ENCODE measurements around the gene DPH7. TPM values are rescaled to one million over a fixed set of nuclear protein-coding genes. Genes with fewer than 3 reads are reported as not detected.
"Not testable (repeated sequence)": the region's sequence is repeated elsewhere in the genome, so short reads cannot be mapped to it uniquely, and the experiment has no call there.

Gene DPH7
- polyA plus RNA-seq, 2 donors: 20.5 to 36.0 TPM

GRCh38 chr9:137570566-137570965 is 8.2 kb downstream of the DPH7 start:
- peaks cover 7 to 18% of the 10 kb centered on the region in 2 donors for H3K36me3 ChIP-seq (ENCODE audit: control insufficient read depth in 2 of 2, insufficient read depth in 2 of 2, low read length in 1 of 2)

GRCh38 chr9:137569609-137570203 is 9.0 kb downstream of the DPH7 start:
- Histone ChIP-seq H3K36me3 (ENCODE audit: control insufficient read depth in 2 of 2, insufficient read depth in 2 of 2, low read length in 1 of 2) (peaks cover 7 to 16% of the 10 kb centered on the region in 2 donors), H3K27ac (ENCODE audit: low read depth in 2 of 2, low read length in 1 of 2) (no peak overlapping the region), H3K4me1 (ENCODE audit: control insufficient read depth in 2 of 2, insufficient read depth in 2 of 2, low read length in 1 of 2) (no peaks in the 10 kb centered on the region), H3K4me3 (ENCODE audit: low read depth in 1 of 2, low read length in 2 of 2) (no peak overlapping the region), H3K27me3 (ENCODE audit: control insufficient read depth in 1 of 2, insufficient read depth in 2 of 2, low read length in 2 of 2) (no peaks in the 10 kb centered on the region), H3K9me3 (ENCODE audit: control insufficient read depth in 2 of 2, insufficient read depth in 1 of 2, low read depth in 1 of 2, low read length in 1 of 2) (no peaks in the 10 kb centered on the region)
- 96 to 98% methylated on average over 5 of the region's 5 CpGs for WGBS, 2 donors

More at GRCh38 chr9:137570566-137570965, 8.2 kb downstream of the DPH7 start:
- no peaks in the 10 kb centered on the region for H3K9me3 ChIP-seq (ENCODE audit: control insufficient read depth in 2 of 2, insufficient read depth in 1 of 2, low read depth in 1 of 2, low read length in 1 of 2)
- 98 to 100% methylated on average over 3 of the region's 3 CpGs for WGBS, 2 donors
- H3K4me1 ChIP-seq (ENCODE audit: control insufficient read depth in 2 of 2, insufficient read depth in 2 of 2, low read length in 1 of 2): no peaks in the 10 kb centered on the region
- H3K27me3 ChIP-seq (ENCODE audit: control insufficient read depth in 1 of 2, insufficient read depth in 2 of 2, low read length in 2 of 2): no peaks in the 10 kb centered on the region
- H3K27ac ChIP-seq (ENCODE audit: low read depth in 2 of 2, low read length in 1 of 2): no peak overlapping the region
- H3K4me3 ChIP-seq (ENCODE audit: low read depth in 1 of 2, low read length in 2 of 2): no peak overlapping the region

- H3K4me3 ChIP-seq (ENCODE audit: low read depth in 1 of 2, low read length in 2 of 2); H3K27ac ChIP-seq (ENCODE audit: low read depth in 2 of 2, low read length in 1 of 2); H3K4me1 ChIP-seq (ENCODE audit: control insufficient read depth in 2 of 2, insufficient read depth in 2 of 2, low read length in 1 of 2); H3K9me3 ChIP-seq (ENCODE audit: control insufficient read depth in 2 of 2, insufficient read depth in 1 of 2, low read depth in 1 of 2, low read length in 1 of 2); H3K27me3 ChIP-seq (ENCODE audit: control insufficient read depth in 1 of 2, insufficient read depth in 2 of 2, low read length in 2 of 2): not testable (repeated sequence)
- peaks cover 14 to 20% of the 10 kb centered on the region in 2 donors for H3K36me3 ChIP-seq (ENCODE audit: control insufficient read depth in 2 of 2, insufficient read depth in 2 of 2, low read length in 1 of 2)
- 90 to 91% methylated on average over 5 of the region's 5 CpGs for WGBS, 2 donors
These were observed 10.3 kb downstream of the DPH7 start for GRCh38 chr9:137568445-137568844.

- WGBS, 2 donors: 85 to 86% methylated on average over 17 to 18 of the region's 18 CpGs
- Histone ChIP-seq H3K27ac (ENCODE audit: low read depth in 2 of 2, low read length in 1 of 2) (no peak overlapping the region), H3K4me1 (ENCODE audit: control insufficient read depth in 2 of 2, insufficient read depth in 2 of 2, low read length in 1 of 2) (no peaks in the 10 kb centered on the region), H3K27me3 (ENCODE audit: control insufficient read depth in 1 of 2, insufficient read depth in 2 of 2, low read length in 2 of 2) (no peaks in the 10 kb centered on the region), H3K9me3 (ENCODE audit: control insufficient read depth in 2 of 2, insufficient read depth in 1 of 2, low read depth in 1 of 2, low read length in 1 of 2) (no peaks in the 10 kb centered on the region), H3K4me3 (ENCODE audit: low read depth in 1 of 2, low read length in 2 of 2) (no peak overlapping the region), H3K36me3 (ENCODE audit: control insufficient read depth in 2 of 2, insufficient read depth in 2 of 2, low read length in 1 of 2) (peaks cover 11 to 12% of the 10 kb centered on the region in 2 donors)
These were observed 13.8 kb downstream of the DPH7 start for GRCh38 chr9:137564817-137565411.

- no peak overlapping the region for H3K27ac ChIP-seq (ENCODE audit: low read depth in 2 of 2, low read length in 1 of 2)
- no peaks in the 10 kb centered on the region for H3K9me3 ChIP-seq (ENCODE audit: control insufficient read depth in 2 of 2, insufficient read depth in 1 of 2, low read depth in 1 of 2, low read length in 1 of 2)
- peaks cover 11 to 12% of the 10 kb centered on the region in 2 donors for H3K36me3 ChIP-seq (ENCODE audit: control insufficient read depth in 2 of 2, insufficient read depth in 2 of 2, low read length in 1 of 2)
- H3K27me3 ChIP-seq (ENCODE audit: control insufficient read depth in 1 of 2, insufficient read depth in 2 of 2, low read length in 2 of 2): no peaks in the 10 kb centered on the region
- WGBS, 2 donors: 83 to 88% methylated on average over 10 of the region's 10 CpGs
- no peak overlapping the region for H3K4me3 ChIP-seq (ENCODE audit: low read depth in 1 of 2, low read length in 2 of 2)
- no peaks in the 10 kb centered on the region for H3K4me1 ChIP-seq (ENCODE audit: control insufficient read depth in 2 of 2, insufficient read depth in 2 of 2, low read length in 1 of 2)
These were observed 14.6 kb downstream of the DPH7 start for GRCh38 chr9:137564134-137564533.

- 92 to 95% methylated on average over 4 of the region's 4 CpGs for WGBS, 2 donors
- peaks cover 6 to 23% of the 10 kb centered on the region in 2 donors for H3K36me3 ChIP-seq (ENCODE audit: control insufficient read depth in 2 of 2, insufficient read depth in 2 of 2, low read length in 1 of 2)
- H3K4me1 ChIP-seq (ENCODE audit: control insufficient read depth in 2 of 2, insufficient read depth in 2 of 2, low read length in 1 of 2): peaks cover 0 to 5% of the 10 kb centered on the region in 2 donors
These were observed 20.6 kb downstream of the DPH7 start for GRCh38 chr9:137558127-137558526.

GRCh38 chr9:137556069-137556838 is 22.5 kb downstream of the DPH7 start:
- Histone ChIP-seq H3K27ac (ENCODE audit: low read depth in 2 of 2, low read length in 1 of 2) (no peak overlapping the region), H3K4me3 (ENCODE audit: low read depth in 1 of 2, low read length in 2 of 2) (no peak overlapping the region), H3K36me3 (ENCODE audit: control insufficient read depth in 2 of 2, insufficient read depth in 2 of 2, low read length in 1 of 2) (peaks cover 6 to 23% of the 10 kb centered on the region in 2 donors), H3K27me3 (ENCODE audit: control insufficient read depth in 1 of 2, insufficient read depth in 2 of 2, low read length in 2 of 2) (no peaks in the 10 kb centered on the region), H3K4me1 (ENCODE audit: control insufficient read depth in 2 of 2, insufficient read depth in 2 of 2, low read length in 1 of 2) (peaks cover 0 to 10% of the 10 kb centered on the region in 2 donors), H3K9me3 (ENCODE audit: control insufficient read depth in 2 of 2, insufficient read depth in 1 of 2, low read depth in 1 of 2, low read length in 1 of 2) (no peaks in the 10 kb centered on the region)
- WGBS, 2 donors: 69 to 77% methylated on average over 24 of the region's 24 CpGs

More at GRCh38 chr9:137558127-137558526, 20.6 kb downstream of the DPH7 start:
- H3K27me3 ChIP-seq (ENCODE audit: control insufficient read depth in 1 of 2, insufficient read depth in 2 of 2, low read length in 2 of 2): no peaks in the 10 kb centered on the region
- no peak overlapping the region for H3K4me3 ChIP-seq (ENCODE audit: low read depth in 1 of 2, low read length in 2 of 2)
- H3K9me3 ChIP-seq (ENCODE audit: control insufficient read depth in 2 of 2, insufficient read depth in 1 of 2, low read depth in 1 of 2, low read length in 1 of 2): no peaks in the 10 kb centered on the region
- H3K27ac ChIP-seq (ENCODE audit: low read depth in 2 of 2, low read length in 1 of 2): no peak overlapping the region

GRCh38 chr9:137555179-137555578 is 23.5 kb downstream of the DPH7 start:
- Histone ChIP-seq H3K27me3 (ENCODE audit: control insufficient read depth in 1 of 2, insufficient read depth in 2 of 2, low read length in 2 of 2) (no peaks in the 10 kb centered on the region), H3K4me3 (ENCODE audit: low read depth in 1 of 2, low read length in 2 of 2) (no peak overlapping the region), H3K4me1 (ENCODE audit: control insufficient read depth in 2 of 2, insufficient read depth in 2 of 2, low read length in 1 of 2) (peaks cover 0 to 10% of the 10 kb centered on the region in 2 donors), H3K9me3 (ENCODE audit: control insufficient read depth in 2 of 2, insufficient read depth in 1 of 2, low read depth in 1 of 2, low read length in 1 of 2) (no peaks in the 10 kb centered on the region), H3K36me3 (ENCODE audit: control insufficient read depth in 2 of 2, insufficient read depth in 2 of 2, low read length in 1 of 2) (peaks cover 6 to 23% of the 10 kb centered on the region in 2 donors), H3K27ac (ENCODE audit: low read depth in 2 of 2, low read length in 1 of 2) (no peak overlapping the region)
- WGBS, 2 donors: 88 to 89% methylated on average over 10 of the region's 10 CpGs

GRCh38 chr9:137554349-137554748 is 24.4 kb downstream of the DPH7 start:
- no peaks in the 10 kb centered on the region for H3K9me3 ChIP-seq (ENCODE audit: control insufficient read depth in 2 of 2, insufficient read depth in 1 of 2, low read depth in 1 of 2, low read length in 1 of 2)
- WGBS, 2 donors: 81 to 85% methylated on average over 1 of the region's 1 CpG
- H3K27ac ChIP-seq (ENCODE audit: low read depth in 2 of 2, low read length in 1 of 2): no peak overlapping the region
- H3K27me3 ChIP-seq (ENCODE audit: control insufficient read depth in 1 of 2, insufficient read depth in 2 of 2, low read length in 2 of 2): no peaks in the 10 kb centered on the region
- peaks cover 0 to 13% of the 10 kb centered on the region in 2 donors for H3K4me1 ChIP-seq (ENCODE audit: control insufficient read depth in 2 of 2, insufficient read depth in 2 of 2, low read length in 1 of 2)
- H3K4me3 ChIP-seq (ENCODE audit: low read depth in 1 of 2, low read length in 2 of 2): no peak overlapping the region
- H3K36me3 ChIP-seq (ENCODE audit: control insufficient read depth in 2 of 2, insufficient read depth in 2 of 2, low read length in 1 of 2): peaks cover 6 to 23% of the 10 kb centered on the region in 2 donors

Measured in esophagus (tissue), 2 donors.